Hepatocyte (in vitro differentiated cells): ENCODE results near the gene FARP1. TPM values are rescaled to one million over a fixed set of nuclear protein-coding genes. Genes with fewer than 3 reads are reported as not detected.

ENCODE experiments used
- DNase-seq: peaks from one replicate; pipeline ENCODE4 v3.0.0-alpha.2; 2016; ENCODE audit warnings: low spot score
- H2AFZ ChIP-seq: fragments of 200-600 bp; sonication (generic); 2 replicates; pipeline ENCODE4 v1.6.0; 2016; ENCODE audit warnings: antibody characterized with exemption, mild to moderate bottlenecking
- H3K27ac ChIP-seq: fragments of 200-600 bp; sonication (generic); 2 replicates; pipeline ENCODE4 v1.5.1; 2016; ENCODE audit warnings: mild to moderate bottlenecking
- H3K27me3 ChIP-seq: fragments of 200-600 bp; sonication (generic); 2 replicates; pipeline ENCODE4 v1.6.1; 2016
- H3K36me3 ChIP-seq: fragments of 200-600 bp; sonication (generic); replicated peaks from 2 replicates; pipeline ENCODE4 v1.5.1; 2016; ENCODE audit warnings: low read depth; ENCODE audit not compliant: insufficient read depth
- H3K4me1 ChIP-seq: fragments of 200-600 bp; sonication (generic); 2 replicates; pipeline ENCODE4 v1.5.1; 2016; ENCODE audit warnings: mild to moderate bottlenecking, moderate library complexity; ENCODE audit not compliant: insufficient read depth
- H3K4me2 ChIP-seq: fragments of 200-600 bp; sonication (generic); 2 replicates; pipeline ENCODE4 v1.6.0; 2016
- H3K4me3 ChIP-seq: fragments of 200-600 bp; sonication (generic); 2 replicates; pipeline ENCODE4 v1.5.1; 2016; ENCODE audit warnings: mild to moderate bottlenecking
- H3K79me2 ChIP-seq: fragments of 200-600 bp; sonication (generic); 2 replicates; pipeline ENCODE4 v1.6.0; 2017; ENCODE audit warnings: mild to moderate bottlenecking
- H3K9me2 ChIP-seq: fragments of 200-600 bp; sonication (generic); replicated peaks from 2 replicates; pipeline ENCODE4 v1.6.0; 2017; ENCODE audit warnings: mild to moderate bottlenecking; ENCODE audit not compliant: insufficient read depth
- H3K9me3 ChIP-seq: fragments of 200-600 bp; sonication (generic); 2 replicates; pipeline ENCODE4 v1.5.1; 2016; ENCODE audit warnings: low read depth, mild to moderate bottlenecking
- H4K20me1 ChIP-seq: fragments of 200-600 bp; sonication (generic); 2 replicates; pipeline ENCODE4 v1.6.0; 2016; ENCODE audit warnings: mild to moderate bottlenecking; ENCODE audit not compliant: insufficient read depth, poor library complexity, severe bottlenecking
- CTCF ChIP-seq: fragments of 200-600 bp; sonication (generic); IDR thresholded peaks from 2 replicates; pipeline ENCODE4 v1.5.1; 2016; ENCODE audit warnings: antibody characterized with exemption, mild to moderate bottlenecking; ENCODE audit not compliant: poor library complexity
- EZH2 ChIP-seq: fragments of 200-600 bp; sonication (generic); IDR thresholded peaks from 2 replicates; pipeline ENCODE4 v1.6.1; 2016; ENCODE audit warnings: antibody characterized with exemption, mild to moderate bottlenecking, borderline replicate concordance
- EZH2phosphoT487 ChIP-seq: fragments of 200-600 bp; sonication (generic); IDR thresholded peaks from one replicate; pipeline ENCODE4 v1.6.1; 2018; ENCODE audit warnings: antibody characterized with exemption, mild to moderate bottlenecking, low read depth, moderate library complexity; ENCODE audit not compliant: unreplicated experiment, severe bottlenecking
- WGBS: methylation state at CpG from one replicate; pipeline ENCODE4 v1.1.6; 2016; ENCODE audit warnings: low lambda C conversion rate; ENCODE audit errors: missing lambda C conversion rate; 5-methylcytosine and 5-hydroxymethylcytosine counted together
- polyA plus RNA-seq: library from polyadenylated mRNA; unstranded; fragments of >200 nt; fragmentation: Nextera tagmentation; extraction: Ambion mirVana; gene quantifications from 2 replicates; pipeline ENCODE4 v1.2.1, GENCODE V29; 2016
- total RNA-seq: library from RNA; depleted of rRNA; stranded (reverse); fragments of >200 nt; gene quantifications from 2 replicates; pipeline ENCODE4 v1.2.3, GENCODE V29; 2014

The FARP1 gene
- total and polyA plus RNA-seq, 2 experiments from 2014 or later, result 35.5 to 68.7 TPM

- Histone ChIP-seq H3K27ac (no peak overlapping the region), H2AFZ (no peak overlapping the region), H4K20me1 (no peaks in the 10 kb centered on the region), H3K9me2 (no peaks in the 10 kb centered on the region), H3K4me1 (no peaks in the 10 kb centered on the region), H3K79me2 (peaks cover 72% of the 10 kb centered on the region), H3K36me3 (no peaks in the 10 kb centered on the region), H3K9me3 (no peaks in the 10 kb centered on the region), H3K4me2 (no peak overlapping the region), H3K4me3 (no peak overlapping the region), H3K27me3 (no peaks in the 10 kb centered on the region)
- TF ChIP-seq CTCF, result no peak
- no peak for TF ChIP-seq EZH2phosphoT487
- DNase-seq, result no peak
- 89% methylated on average over 2 of the region's 2 CpGs for WGBS
Observed at GRCh38 chr13:98286799-98287198, 143.9 kb downstream of the FARP1 start.

GRCh38 chr13:98288211-98288610 is 145.3 kb downstream of the FARP1 start:
- Histone ChIP-seq H3K4me3 (no peak overlapping the region), H3K4me1 (no peaks in the 10 kb centered on the region), H3K79me2 (peaks cover 68% of the 10 kb centered on the region), H3K27me3 (no peaks in the 10 kb centered on the region), H3K36me3 (no peaks in the 10 kb centered on the region), H4K20me1 (no peaks in the 10 kb centered on the region), H2AFZ (no peak overlapping the region), H3K4me2 (no peak overlapping the region), H3K9me3 (no peaks in the 10 kb centered on the region), H3K9me2 (no peaks in the 10 kb centered on the region), H3K27ac (no peak overlapping the region)
- 94% methylated on average over 6 of the region's 6 CpGs for WGBS
- DNase-seq, result no peak
- TF ChIP-seq EZH2 (no peak), EZH2phosphoT487 (no peak), CTCF (no peak)

- H3K36me3 ChIP-seq, result no peaks in the 10 kb centered on the region
- no peaks in the 10 kb centered on the region for H4K20me1 ChIP-seq
- no peak overlapping the region for H2AFZ ChIP-seq
- H3K4me2 ChIP-seq, result no peak overlapping the region
- no peak overlapping the region for H3K4me3 ChIP-seq
- no peak for DNase-seq
- H3K4me1 ChIP-seq, result no peaks in the 10 kb centered on the region
- no peaks in the 10 kb centered on the region for H3K9me2 ChIP-seq
- peaks cover 64% of the 10 kb centered on the region for H3K79me2 ChIP-seq
- H3K27me3 ChIP-seq, result no peaks in the 10 kb centered on the region
- TF ChIP-seq CTCF (no peak), EZH2 (no peak), EZH2phosphoT487 (no peak)
- no peaks in the 10 kb centered on the region for H3K9me3 ChIP-seq
- WGBS, result 88% methylated on average over 14 of the region's 14 CpGs
- H3K27ac ChIP-seq, result no peak overlapping the region
Observed at GRCh38 chr13:98289339-98289945, 146.5 kb downstream of the FARP1 start.

- WGBS, result 96% methylated on average over 3 of the region's 3 CpGs
- H3K4me2 ChIP-seq, result no peak overlapping the region
- no peaks in the 10 kb centered on the region for H3K4me1 ChIP-seq
- H3K9me3 ChIP-seq, result no peaks in the 10 kb centered on the region
- no peak overlapping the region for H3K27ac ChIP-seq
- no peaks in the 10 kb centered on the region for H3K36me3 ChIP-seq
- H2AFZ ChIP-seq, result no peak overlapping the region
- H3K27me3 ChIP-seq, result no peaks in the 10 kb centered on the region
- DNase-seq, result no peak
- no peaks in the 10 kb centered on the region for H4K20me1 ChIP-seq
- peaks cover 63% of the 10 kb centered on the region for H3K79me2 ChIP-seq
- no peak for TF ChIP-seq EZH2
- TF ChIP-seq CTCF, result no peak
- no peak for TF ChIP-seq EZH2phosphoT487
- no peak overlapping the region for H3K4me3 ChIP-seq
- H3K9me2 ChIP-seq, result no peaks in the 10 kb centered on the region
Observed at GRCh38 chr13:98290261-98290660, 147.4 kb downstream of the FARP1 start.
